ENCODE measurements around the gene TINAG.

Gene TINAG

DNA sequence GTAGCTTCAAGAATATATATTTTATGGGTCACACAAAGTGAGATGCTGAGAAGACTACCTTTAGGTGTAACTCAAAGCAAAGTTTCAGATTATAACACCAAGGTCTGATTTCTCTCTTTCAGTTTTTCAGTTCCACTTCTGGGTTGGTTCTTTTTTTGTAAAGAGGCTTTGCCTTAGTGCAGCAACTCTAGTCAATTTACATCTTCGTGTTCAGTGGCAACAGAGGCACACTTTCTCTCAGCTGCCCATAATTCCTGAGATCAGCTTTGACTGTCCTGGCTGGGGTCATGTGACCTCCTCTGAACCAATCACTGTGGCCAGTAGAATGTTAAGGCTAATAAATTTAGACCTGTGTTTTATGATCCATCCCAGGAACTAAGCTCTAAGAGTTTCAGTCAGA is 120.2 kb downstream of the TINAG start:
- no peak for DNase-seq (ENCODE audit: low read depth)

DNA sequence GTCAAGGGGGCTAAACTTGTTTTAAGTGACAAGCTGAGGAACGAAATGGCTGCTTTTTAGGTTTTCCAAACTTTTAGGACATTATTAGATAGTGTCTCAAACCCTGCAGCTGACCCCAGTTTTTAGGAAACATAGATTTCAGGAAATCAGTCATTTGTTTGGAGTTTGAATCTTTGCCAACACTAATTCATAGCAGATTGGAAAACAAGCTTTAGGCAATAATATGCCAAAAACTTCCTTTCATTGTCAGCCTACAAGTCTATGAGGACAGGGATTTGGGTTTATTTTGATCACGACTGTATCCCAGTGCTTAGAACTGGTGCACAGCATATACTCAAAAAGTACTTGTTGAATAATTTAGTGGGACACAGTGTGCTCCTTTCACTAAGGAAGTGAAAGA is 123.2 kb downstream of the TINAG start:
- DNase-seq (ENCODE audit: low read depth), result no peak

All from activated T-cell treated with anti-CD3 and anti-CD28 coated beads for 48 hours (primary cell).